Measurements from ENCODE around the gene CAMTA1. TPM values are rescaled to one million over a fixed set of nuclear protein-coding genes. Genes with fewer than 3 reads are reported as not detected.

CAMTA1 gene
- total RNA-seq, 1 experiment from 2014 or later, result 69.5 TPM

GRCh38 chr1:7783826-7784491 is 998.7 kb downstream of the CAMTA1 start, which contains the start of gene PER3:
TSS of gene PER3 (plus strand) at chr1:7784291. CDS start at chr1:7784878, 587 bp downstream.
- no peaks in the 10 kb centered on the region for H3K79me2 ChIP-seq (ENCODE audit: insufficient read depth, low read length)
- peaks cover 0 to 8% of the 10 kb centered on the region in 2 experiments; a peak in 3 of 4 replicates for H3K36me3 ChIP-seq (ENCODE audit: control insufficient read depth in 1 of 2, insufficient read depth in 2 of 2, low read length in 2 of 2)
- ChIA-PET POLR2A (interaction anchor here (0.7 to 0.8 kb wide), 2 partner anchors 15 to 27 kb away, joined by 3 read pairs; no protein-coding TSS in a partner anchor), RAD21 (ENCODE audit: low non-redundant PET in 1 of 2, low total read pairs in 2 of 2, uncharacterized antibody in 2 of 2, unreplicated experiment in 2 of 2) (no interaction called here), CTCF (no interaction called here)
- no peaks in the 10 kb centered on the region for H3K9me2 ChIP-seq (ENCODE audit: insufficient read depth)
- peak within 1 kb of the TSS; percentile 55 for H3K9ac ChIP-seq (ENCODE audit: low read length)
- no peaks in the 10 kb centered on the region for H3K27me3 ChIP-seq (ENCODE audit: insufficient read depth, low read length)
- no peaks in the 10 kb centered on the region for H4K20me1 ChIP-seq (ENCODE audit: insufficient read depth)
- no peak for TF ChIP-seq SIN3A (IDR thresholded peaks at IDR 0.05; ENCODE audit: low read depth)
- no peak for TF ChIP-seq POLR2A (IDR thresholded peaks at IDR 0.05; ENCODE audit: borderline replicate concordance, extremely low read depth, insufficient read depth, insufficient read length)
- no peak for TF ChIP-seq RAD21 (IDR thresholded peaks at IDR 0.05; ENCODE audit: low read depth)
- TF ChIP-seq YY1 (IDR thresholded peaks at IDR 0.05; ENCODE audit: extremely low read depth, insufficient replicate concordance, low read depth, low read length), result peak; percentile 2
- TF ChIP-seq ZBTB33 (IDR thresholded peaks at IDR 0.05; ENCODE audit: extremely low read depth, insufficient replicate concordance, low read length), result no peak
- TF ChIP-seq SP1 (IDR thresholded peaks at IDR 0.05; ENCODE audit: low read depth), result peak; percentile 78
- no peak for TF ChIP-seq ELF1 (IDR thresholded peaks at IDR 0.05; ENCODE audit: borderline replicate concordance, low read depth)
- no peak for TF ChIP-seq ZFX (IDR thresholded peaks at IDR 0.05)
- peak; percentile 37 for TF ChIP-seq MAX (IDR thresholded peaks at IDR 0.05)
- TF ChIP-seq EGR1 (IDR thresholded peaks at IDR 0.05; ENCODE audit: low read depth), result peak; percentile 20; the same call in 1 of the 2 replicates
- TF ChIP-seq CTCF (IDR thresholded peaks at IDR 0.05 in 2 of 3, conservative IDR thresholded peaks at IDR 0.05 in 1 of 3; ENCODE audit: borderline replicate concordance in 1 of 3, insufficient read depth in 1 of 3, low read depth in 2 of 3, low read length in 2 of 3), result no peak
- peak within 1 kb of the TSS; percentile 76 for H3K4me2 ChIP-seq (ENCODE audit: low read length)
- H2AFZ ChIP-seq (ENCODE audit: low read depth, low read length, poor library complexity, severe bottlenecking), result no peak within 1 kb of the TSS
- intact Hi-C loops (cut with micrococcal nuclease), result loop anchor here (5.0 kb wide), 1 partner anchor 178 kb away; the partner anchor contains the start of gene PARK7
- peak within 1 kb of the TSS; percentile 64 for H3K27ac ChIP-seq (ENCODE audit: low read depth, low read length)
- H3K4me1 ChIP-seq (ENCODE audit: control insufficient read depth in 1 of 2, insufficient read depth in 2 of 2, low read length in 2 of 2), result peaks cover 0 to 13% of the 10 kb centered on the region in 2 experiments; a peak in 3 of 4 replicates
- H3K4me3 ChIP-seq (replicated peaks in 1 of 2; ENCODE audit: low read depth in 1 of 2, low read length in 2 of 2), result peak within 1 kb of the TSS; percentile 38 to 46
- no peaks in the 10 kb centered on the region for H3K9me3 ChIP-seq (ENCODE audit: control insufficient read depth in 1 of 2, insufficient read depth in 1 of 2, low read depth in 1 of 2, low read length in 2 of 2)
- ATAC-seq (peak; percentile 98), DNase-seq (ENCODE audit: low read depth, low spot score) (peak; percentile 81)
- no TSS peak for BruUV-seq (replicated peaks)

Measured in HCT116 (cell line).